Panc1 (cell line): Measurements from ENCODE around the gene ATP9A. TPM values are rescaled to one million over a fixed set of nuclear protein-coding genes. Genes with fewer than 3 reads are reported as not detected.

Experiments used
- ATAC-seq: fragments of 200-7000 bp; cut with Tn5 transposase; 2 replicates; pipeline ENCODE4 v1.9.1; 2020; ENCODE audit warnings: mild to moderate bottlenecking, moderate library complexity
- BruUV-seq: library from RNA; stranded (reverse); fragments of 400-500 nt; replicated peaks from 2 replicates; lab custom pipeline; 2021; lab: Mats Ljungman, UMichigan
- CTCF ChIA-PET: fragments of 300-600 bp; sonication (Branson Sonifier 250); formaldehyde crosslinking; loops from one replicate; lab custom pipeline; 2022; ENCODE audit warnings: antibody characterized with exemption; lab: Charles Lee
- POLR2A ChIA-PET: fragments of 300-600 bp; sonication (Branson Sonifier 250); formaldehyde crosslinking; loops from one replicate; lab custom pipeline; 2022; ENCODE audit warnings: antibody characterized with exemption; lab: Charles Lee
- DNase-seq: peaks from one replicate; pipeline ENCODE4 v3.0.0-alpha.2; 2010; ENCODE audit warnings: low read depth, low spot score
- H3K27ac ChIP-seq: 2 replicates; pipeline ENCODE4 v1.5.1; 2011; ENCODE audit warnings: mild to moderate bottlenecking, low read length, inconsistent platforms
- H3K27me3 ChIP-seq: fragments of 200-500 bp; sonication (Bioruptor generic); 2 replicates; pipeline ENCODE4 v1.6.0; 2014; ENCODE audit warnings: low read length, inconsistent platforms; ENCODE audit not compliant: control insufficient read depth, insufficient read depth
- H3K36me3 ChIP-seq: fragments of 200-500 bp; sonication (Bioruptor generic); 2 replicates; pipeline ENCODE4 v1.5.1; 2014; ENCODE audit warnings: inconsistent platforms, mild to moderate bottlenecking, low read length, moderate library complexity; ENCODE audit not compliant: control insufficient read depth, insufficient read depth
- H3K4me1 ChIP-seq: 2 replicates; pipeline ENCODE4 v1.5.1; 2011; ENCODE audit warnings: inconsistent platforms, mild to moderate bottlenecking, low read length, moderate library complexity; ENCODE audit not compliant: control insufficient read depth, insufficient read depth
- H3K4me3 ChIP-seq, 2 experiments: 2 replicates each; pipeline ENCODE4 v1.5.1; 2011 to 2012; ENCODE audit warnings: low read depth in 2 of 2, low read length in 2 of 2, mild to moderate bottlenecking in 2 of 2, inconsistent platforms in 1 of 2, moderate library complexity in 1 of 2
- H3K9me3 ChIP-seq: fragments of 200-500 bp; sonication (Bioruptor generic); 2 replicates; pipeline ENCODE4 v1.5.1; 2014; ENCODE audit warnings: low read depth, mild to moderate bottlenecking, inconsistent platforms, low read length, moderate library complexity; ENCODE audit not compliant: control insufficient read depth, insufficient read depth
- CTCF ChIP-seq: fragments of 450-650 bp; IDR thresholded peaks from 2 replicates; pipeline ENCODE4 v1.5.1; 2017; ENCODE audit warnings: mild to moderate bottlenecking
- POLR2AphosphoS5 ChIP-seq: IDR thresholded peaks from 2 replicates; pipeline ENCODE4 v1.6.1; 2012; ENCODE audit warnings: mild to moderate bottlenecking, low read depth, low read length, moderate library complexity
- REST ChIP-seq, 2 experiments: IDR thresholded peaks; 2 replicates each; pipeline ENCODE4 v1.6.1; 2011 to 2012; ENCODE audit warnings: low read depth in 2 of 2, control low read depth in 1 of 2, low read length in 1 of 2, mild to moderate bottlenecking in 1 of 2, moderate library complexity in 1 of 2; ENCODE audit not compliant: insufficient read depth in 1 of 2
- SIN3A ChIP-seq: IDR thresholded peaks from 2 replicates; pipeline ENCODE4 v1.6.1; 2012; ENCODE audit warnings: low read depth, mild to moderate bottlenecking, low read length, moderate library complexity, borderline replicate concordance; ENCODE audit not compliant: insufficient read depth
- TCF7L2 ChIP-seq: IDR thresholded peaks from 2 replicates; pipeline ENCODE4 v1.6.1; 2011; ENCODE audit warnings: mild to moderate bottlenecking, low read depth, low read length, inconsistent platforms
- in situ Hi-C: cut with HindIII; loops from 2 replicates; pipeline ENCODE4 v1.10.0; 2016; ENCODE audit warnings: low sequenced_read_pairs, low pct_unique_long_range_greater_than_20kb
- intact Hi-C: fragments of 100-400 bp; cut with micrococcal nuclease; formaldehyde crosslinking; loops from one replicate; pipeline ENCODE4 v1.10.0; 2022; ENCODE audit not compliant: unreplicated experiment
- total RNA-seq: library from RNA; stranded (reverse); gene quantifications from one replicate; pipeline ENCODE4 v1.2.1, GENCODE V29; 2021; ENCODE audit not compliant: unreplicated experiment

ATP9A gene
- total RNA-seq, 1 experiment from 2014 or later, result 8.7 TPM

- H3K4me3 ChIP-seq, result no peak overlapping the region
- H3K27me3 ChIP-seq, result no peaks in the 10 kb centered on the region
- in situ Hi-C loops, result no loop called here
- H3K9me3 ChIP-seq, result no peaks in the 10 kb centered on the region
- H3K4me1 ChIP-seq, result no peaks in the 10 kb centered on the region
- intact Hi-C loops, result no loop called here
- ATAC-seq (no peak), DNase-seq (no peak)
- TF ChIP-seq POLR2AphosphoS5 (no peak), CTCF (no peak), SIN3A (no peak), REST (IDR thresholded peaks at IDR 0.05; ENCODE audit: insufficient read depth in 1 of 2, low read depth in 2 of 2, low read length in 1 of 2) (no peak), TCF7L2 (no peak)
- no TSS peak for BruUV-seq
- H3K27ac ChIP-seq, result no peak overlapping the region
- CTCF ChIA-PET, result interaction anchor here (0.7 kb wide), 1 partner anchor 153 kb away, joined by 4 read pairs; no protein-coding TSS in a partner anchor
- POLR2A ChIA-PET, result interaction anchor here (0.6 kb wide), 2 partner anchors 74 to 187 kb away, joined by 3 read pairs; no protein-coding TSS in a partner anchor
- no peaks in the 10 kb centered on the region for H3K36me3 ChIP-seq
These were observed 7.1 kb upstream of the ATP9A start for GRCh38 chr20:51775241-51775640.

DNA sequence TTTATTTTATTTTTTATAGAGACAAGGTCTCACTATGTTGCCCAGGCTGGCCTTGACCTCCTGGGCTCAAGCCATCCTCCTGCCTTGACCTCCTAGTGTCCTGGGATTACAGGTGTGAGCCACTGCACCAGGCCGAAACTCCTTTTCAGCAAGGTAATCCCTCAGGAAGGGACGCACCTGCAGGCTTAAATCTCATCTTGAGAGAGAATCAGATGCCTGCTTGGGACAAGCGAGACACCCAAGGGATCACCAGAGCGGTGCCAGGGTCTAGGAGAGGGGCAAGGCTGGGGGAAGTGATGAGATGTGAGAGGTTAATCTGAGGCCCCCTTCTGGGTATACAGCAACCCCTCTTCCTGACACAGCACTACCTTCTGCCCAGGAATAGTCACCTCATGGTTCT is 4.0 kb upstream of the ATP9A start:
- TF ChIP-seq TCF7L2 (no peak), POLR2AphosphoS5 (no peak), SIN3A (no peak), CTCF (no peak), REST (IDR thresholded peaks at IDR 0.05; ENCODE audit: insufficient read depth in 1 of 2, low read depth in 2 of 2, low read length in 1 of 2) (no peak)
- no peaks in the 10 kb centered on the region; the same call in 1 of the 2 replicates for H3K36me3 ChIP-seq
- no peaks in the 10 kb centered on the region for H3K9me3 ChIP-seq
- in situ Hi-C loops, result no loop called here
- no peak overlapping the region for H3K27ac ChIP-seq
- intact Hi-C loops, result no loop called here
- ChIA-PET CTCF (no interaction called here), POLR2A (no interaction called here)
- no TSS peak for BruUV-seq
- H3K27me3 ChIP-seq, result no peaks in the 10 kb centered on the region
- no peak overlapping the region for H3K4me3 ChIP-seq
- no peak for DNase-seq
- H3K4me1 ChIP-seq, result 0 out of 2 replicates have a peak, but pooled peaks cover 2% of the 10 kb centered on the region
- no peak for ATAC-seq
